NCI-H526 treated with DMSO at 0.1 percent for 48 hours (cell line): ENCODE data around the gene TERB1.
A peak's percentile ranks its signal among the peaks of the same experiment; 100 is the strongest.
"Not testable (repeated sequence)": the region's sequence is repeated elsewhere in the genome, so short reads cannot be mapped to it uniquely, and the experiment has no call there.

ENCODE experiments used
- DNase-seq: peaks from one replicate; lab custom pipeline; 2025; lab: John Stamatoyannopoulos, UW

TERB1 gene

DNA sequence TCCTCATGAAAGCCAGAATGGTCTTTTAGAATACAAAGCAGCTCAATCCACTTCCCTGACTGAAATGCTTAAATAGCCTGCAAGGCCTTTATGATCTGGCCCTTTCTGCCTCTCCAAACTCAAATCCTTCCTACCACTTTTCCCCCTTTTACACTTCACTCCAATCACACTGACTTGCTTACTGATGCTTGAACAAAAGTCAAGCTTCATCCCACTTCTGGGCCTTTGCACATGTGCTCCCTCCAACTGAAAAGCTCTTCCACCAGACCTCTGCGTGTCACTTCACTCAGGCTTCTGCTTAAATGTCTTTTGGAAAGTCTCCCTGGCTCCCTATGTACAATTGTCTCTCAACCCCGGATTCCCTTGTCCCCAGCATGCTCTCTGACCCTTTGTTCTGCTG lies 13.3 kb upstream of the TERB1 start:
- no peak for DNase-seq

DNA sequence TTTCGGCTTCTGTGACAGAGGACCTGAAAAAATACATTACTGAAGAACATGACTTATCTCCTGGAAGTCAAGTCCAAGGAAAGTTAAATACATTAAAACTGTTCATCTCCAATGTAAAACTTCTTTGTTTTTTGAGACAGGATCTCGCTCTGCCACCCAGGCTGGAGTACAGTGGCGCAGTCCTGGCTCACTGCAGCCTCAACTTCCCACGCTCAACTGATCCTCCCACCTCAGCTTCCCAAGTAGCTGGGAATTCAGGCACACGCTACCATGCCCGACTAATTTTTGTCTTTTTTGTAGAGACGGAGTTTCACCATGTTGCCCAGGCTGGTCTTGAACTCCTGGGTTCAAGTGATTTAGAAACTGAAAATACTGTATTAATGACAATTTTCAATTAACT lies 9.7 kb upstream of the TERB1 start:
- DNase-seq, result no peak

DNA sequence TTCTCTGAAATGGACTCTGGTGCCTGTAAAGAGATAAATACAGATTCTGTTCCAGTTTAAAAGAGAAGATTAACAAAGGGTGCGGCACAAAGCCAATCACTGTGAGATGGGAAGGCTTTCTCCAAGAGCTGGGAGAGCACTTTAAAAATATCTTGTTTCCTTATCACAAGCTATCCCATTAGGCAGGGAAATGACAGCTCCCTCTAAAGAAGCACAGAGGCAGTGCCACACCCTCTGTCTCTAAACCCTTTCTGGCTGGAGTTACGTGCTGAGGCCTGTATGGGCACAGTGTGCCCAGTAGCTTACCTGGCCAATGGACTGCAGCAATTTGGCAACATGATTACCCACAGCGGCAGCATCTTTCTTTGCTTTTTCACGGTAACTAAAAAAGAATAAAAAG lies 9.0 kb upstream of the TERB1 start:
- no peak for DNase-seq

DNA sequence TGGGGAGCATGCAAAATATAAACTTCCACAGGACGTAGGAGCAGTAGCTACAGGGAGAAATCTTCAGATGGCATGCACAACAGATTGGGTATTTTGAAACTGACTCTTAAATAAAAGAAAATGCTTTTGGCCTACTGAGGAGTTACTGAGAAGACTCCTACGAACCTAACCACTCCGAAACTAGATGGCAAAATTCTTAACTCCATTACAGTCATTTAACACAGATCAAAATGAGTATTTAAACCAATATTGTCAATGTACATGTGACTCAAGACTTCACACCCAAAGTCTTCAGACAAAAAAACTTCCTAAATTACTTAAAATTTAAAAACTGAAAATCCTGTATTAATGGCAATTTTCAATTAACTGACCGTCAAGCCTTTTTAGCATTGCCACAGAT lies 8.4 kb upstream of the TERB1 start:
- no peak for DNase-seq

GRCh38 chr16:66802159-66802558 lies 775 bp upstream of the TERB1 start:
- DNase-seq, result no peak

DNA sequence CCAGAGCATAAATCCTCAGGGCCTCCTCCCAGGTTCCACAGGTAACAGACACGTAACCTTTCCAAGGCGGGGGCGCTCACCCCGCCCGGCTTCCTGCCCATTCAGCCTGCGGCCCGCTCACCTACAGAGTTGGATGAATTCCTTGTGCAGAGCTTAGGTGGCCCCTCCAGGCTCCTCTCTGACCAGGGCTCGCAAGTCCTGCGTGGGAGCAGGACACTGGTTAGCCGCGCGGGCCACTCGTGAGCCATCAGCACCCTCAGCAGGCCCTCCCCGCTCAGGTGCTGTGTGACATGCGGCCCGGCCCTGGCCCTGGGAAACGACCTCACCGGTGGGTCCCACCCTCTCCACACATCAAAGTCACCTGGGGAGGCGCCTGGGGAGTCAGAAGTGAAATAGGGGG lies 528 bp downstream of the TERB1 start:
- no peak for DNase-seq

- no peak for DNase-seq
Measured at GRCh38 chr16:66798161-66798560, 3.2 kb downstream of the TERB1 start.

- DNase-seq, result not testable (repeated sequence)
Measured at GRCh38 chr16:66793984-66794383, 7.4 kb downstream of the TERB1 start.

DNA sequence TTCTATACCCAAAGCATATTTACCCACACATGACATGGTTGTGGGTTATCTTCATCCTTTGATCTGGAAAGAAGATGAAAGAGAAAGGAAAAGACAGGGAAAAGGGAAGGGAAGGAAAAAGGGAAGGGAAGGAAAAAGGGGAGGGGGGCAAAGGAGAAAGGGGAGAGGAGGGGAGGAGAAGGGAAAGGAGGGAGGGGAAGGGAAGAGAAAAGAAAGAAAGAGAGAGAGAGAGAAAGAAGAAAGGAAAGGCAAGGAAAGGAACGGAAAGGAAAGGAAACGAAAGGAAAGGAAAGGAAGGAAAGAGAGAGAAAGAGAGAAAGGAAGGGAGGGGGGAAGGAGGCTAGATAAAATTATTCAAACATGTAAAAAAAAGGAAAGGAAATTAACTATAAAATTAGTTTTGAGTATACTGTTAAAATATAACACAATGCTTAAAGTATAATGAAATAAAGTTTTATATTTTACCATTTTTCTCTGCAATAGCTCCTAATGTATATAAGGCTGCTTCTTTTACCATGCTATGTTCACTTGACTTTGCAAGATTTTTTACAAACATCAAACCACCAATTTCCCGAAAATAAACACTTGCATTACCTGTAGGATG lies 11.2 kb downstream of the TERB1 start:
- DNase-seq, result no peak

GRCh38 chr16:66787427-66787826 lies 14.0 kb downstream of the TERB1 start:
- no peak for DNase-seq

- no peak for DNase-seq
Measured at GRCh38 chr16:66786551-66786950, 14.8 kb downstream of the TERB1 start.

DNA sequence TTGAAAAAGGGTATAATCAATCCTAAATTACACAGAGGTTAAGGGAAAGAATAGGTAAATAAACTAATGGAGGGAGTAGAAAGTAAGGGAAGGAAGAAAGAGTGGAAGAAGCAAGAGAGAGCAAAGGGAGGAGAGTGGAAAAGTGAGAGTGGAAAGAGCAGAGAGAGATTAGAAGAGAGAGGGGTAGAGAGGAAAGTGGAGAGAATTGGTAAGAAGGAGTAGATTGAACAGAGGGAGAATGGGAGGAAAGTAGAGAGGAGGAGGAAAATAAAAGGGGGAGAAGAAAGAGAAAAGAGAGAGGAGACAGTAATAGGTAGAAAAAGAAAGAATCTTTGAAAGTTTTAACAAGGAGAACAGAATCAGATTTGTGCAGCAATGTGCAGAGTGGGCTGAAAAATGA lies 24.9 kb downstream of the TERB1 start:
- DNase-seq, result no peak

DNA sequence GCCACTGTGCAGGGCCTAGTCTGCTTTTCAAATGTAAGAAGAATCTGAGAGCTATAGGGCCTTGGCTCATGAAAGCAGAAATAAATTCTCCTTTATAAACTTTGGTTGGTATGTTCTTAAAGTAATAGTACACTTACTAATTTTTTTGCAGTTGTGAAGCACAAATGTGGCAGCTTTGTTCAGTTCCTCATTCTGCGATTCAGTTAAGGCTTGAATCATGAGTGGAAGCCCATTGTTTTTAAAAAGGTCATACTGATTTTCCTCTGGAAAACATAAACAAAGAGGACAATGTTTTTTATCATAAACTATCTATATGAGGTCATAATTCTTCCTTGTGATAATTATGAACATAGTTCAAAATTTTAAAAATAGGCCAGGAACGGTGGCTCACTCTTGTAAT lies 26.4 kb downstream of the TERB1 start:
- DNase-seq, result no peak

DNA sequence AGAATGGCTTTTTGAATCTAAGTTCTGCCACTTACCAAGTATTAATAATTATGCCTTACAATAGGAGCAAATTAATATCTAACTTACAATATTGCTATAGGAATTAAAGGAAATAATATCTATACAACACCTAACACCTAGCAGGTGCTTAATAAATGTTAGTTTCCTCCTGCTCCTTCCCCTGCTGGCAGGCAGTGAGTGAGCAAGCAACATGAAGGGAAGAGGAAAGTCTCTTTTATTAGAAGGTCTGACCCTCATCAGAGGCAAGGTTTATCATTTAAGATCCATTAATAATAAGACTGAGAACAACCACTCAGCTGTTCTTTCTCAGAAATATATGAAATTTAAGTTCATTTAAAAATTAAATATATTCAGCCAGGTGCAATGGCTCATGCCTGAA lies 43.3 kb downstream of the TERB1 start:
- DNase-seq, result no peak

DNA sequence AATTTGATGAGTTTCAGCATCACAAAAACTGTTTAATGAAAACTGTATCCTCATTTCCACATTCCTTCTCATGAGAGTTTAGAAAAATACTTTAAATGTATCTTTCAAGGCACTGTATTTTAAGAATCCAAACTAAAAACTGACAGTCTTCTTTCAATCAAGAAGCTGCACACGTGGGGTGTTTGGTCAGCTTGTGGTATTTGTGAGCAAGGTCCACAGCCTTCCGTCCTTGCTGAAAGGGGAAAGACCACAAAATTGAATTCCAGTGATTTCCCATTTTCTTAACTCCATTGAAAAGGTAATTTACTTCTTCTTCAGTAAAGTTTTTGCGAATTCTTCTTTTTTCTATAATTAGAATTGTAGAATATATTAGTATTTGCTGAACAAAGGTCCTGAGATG lies 46.6 kb downstream of the TERB1 start:
- no peak for DNase-seq

- DNase-seq, result no peak
Measured at GRCh38 chr16:66754211-66754610, 47.2 kb downstream of the TERB1 start.

- DNase-seq, result no peak
Measured at GRCh38 chr16:66752958-66753357, 48.4 kb downstream of the TERB1 start.

DNA sequence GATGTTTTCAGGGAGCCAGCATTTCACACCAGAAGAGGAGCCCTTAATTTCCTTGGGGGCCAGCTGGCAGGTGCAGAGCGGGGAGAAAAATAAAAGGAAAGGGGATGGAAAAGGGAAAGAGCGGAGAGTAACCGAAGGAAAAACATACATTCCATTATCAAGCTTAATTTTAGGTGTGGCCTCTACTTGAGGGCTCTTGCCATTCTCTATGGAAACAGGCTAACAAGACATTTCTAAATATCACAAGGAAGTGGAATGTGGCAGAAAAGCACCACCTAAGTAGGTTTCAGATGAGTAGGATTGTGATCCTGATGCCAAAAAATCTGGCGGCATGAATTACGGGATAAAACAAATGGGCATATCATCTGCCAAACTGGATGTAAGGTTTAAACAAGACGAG lies 49.0 kb downstream of the TERB1 start:
- DNase-seq, result no peak

- DNase-seq, result no peak
Measured at GRCh38 chr16:66751992-66752322, 49.4 kb downstream of the TERB1 start.

- peak; percentile 44 for DNase-seq
Measured at GRCh38 chr16:66751303-66751991, 49.9 kb downstream of the TERB1 start, which contains the start of gene DYNC1LI2. Gene DYNC1LI2, minus strand, starts transcription at chr16:66751609. Its CDS starts 18 bp downstream, at chr16:66751591.

GRCh38 chr16:66751053-66751302 lies 50.4 kb downstream of the TERB1 start:
- DNase-seq, result no peak

DNA sequence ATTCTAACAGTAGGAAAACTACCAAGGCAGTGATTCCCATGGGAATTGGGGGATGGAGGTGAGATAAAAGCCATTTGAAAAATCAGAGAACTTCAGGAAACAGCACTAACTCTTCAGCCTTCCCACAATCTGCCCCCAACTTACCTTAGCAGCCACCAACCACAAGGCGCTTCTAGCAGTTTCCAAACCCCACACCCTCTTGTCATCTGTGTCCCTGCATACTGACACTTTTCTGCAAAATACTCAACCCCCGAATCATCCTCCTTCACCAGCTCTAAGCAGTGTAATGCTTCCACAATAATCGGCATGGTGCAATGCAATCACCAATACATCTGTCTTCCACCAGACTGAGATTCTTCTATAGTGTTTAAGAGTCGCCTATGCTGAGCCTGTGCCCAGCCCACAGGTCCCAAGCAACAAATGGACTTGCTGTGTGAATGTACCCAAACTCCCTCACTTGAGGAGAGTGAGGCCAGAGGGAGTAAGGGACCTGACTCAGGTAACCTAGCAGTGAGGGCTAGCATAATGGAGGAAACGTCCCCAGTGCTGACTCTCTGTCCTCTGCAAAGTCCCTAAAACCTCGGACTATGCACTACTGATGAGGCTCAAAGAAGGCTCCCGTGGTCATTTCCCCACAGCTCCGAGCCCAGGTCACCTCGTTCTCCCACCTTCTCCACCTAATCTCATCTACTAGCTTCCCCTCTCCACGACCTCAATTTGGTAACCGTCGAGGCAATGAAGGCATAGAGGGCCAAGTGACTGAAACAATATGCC lies 50.9 kb downstream of the TERB1 start:
- DNase-seq, result no peak

DNA sequence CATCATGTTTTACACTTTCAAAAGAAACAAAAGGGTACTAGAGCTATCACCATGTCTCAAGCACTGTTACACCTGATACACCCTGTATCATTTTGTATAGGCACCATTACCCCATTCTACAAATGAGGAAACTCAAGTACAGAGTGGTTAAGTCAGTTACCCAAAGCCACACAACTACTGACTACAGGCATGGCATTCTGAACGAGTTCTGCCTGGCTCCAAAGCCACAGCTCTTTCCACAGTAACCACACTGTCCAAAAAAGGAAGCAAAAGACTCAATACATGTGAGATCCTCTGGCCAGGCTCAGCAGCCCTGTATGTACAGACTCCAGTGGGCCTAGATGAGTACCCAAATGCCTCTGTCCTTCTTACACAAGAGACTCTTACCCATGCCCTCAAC lies 54.7 kb downstream of the TERB1 start:
- DNase-seq, result no peak

DNA sequence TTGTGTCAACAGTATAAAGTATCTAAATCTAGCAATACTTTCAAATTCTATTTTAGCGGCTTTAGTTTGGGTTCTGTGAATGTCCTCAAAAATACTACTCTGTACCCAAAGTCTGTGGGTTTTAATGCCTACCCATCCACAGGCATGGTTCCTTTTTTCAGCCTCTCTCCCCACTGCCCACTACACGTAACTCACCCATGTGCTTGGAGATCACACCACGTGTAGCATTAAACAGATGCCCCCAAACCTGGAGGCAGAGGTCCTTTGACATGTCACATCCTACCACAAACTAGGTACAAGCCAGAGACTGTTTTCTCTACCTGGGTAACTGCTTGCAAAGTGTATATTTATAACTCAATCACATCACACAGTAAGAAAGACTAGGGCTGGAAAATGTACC lies 55.3 kb downstream of the TERB1 start:
- DNase-seq, result no peak
